Ishikawa (cell line): ENCODE results near the gene CRAMP1.

Source experiments
- CEBPB ChIP-seq: IDR thresholded peaks from 2 replicates; pipeline ENCODE4 v1.6.1; 2012
- CREB1 ChIP-seq: IDR thresholded peaks from 2 replicates; pipeline ENCODE4 v1.6.1; 2012; ENCODE audit warnings: low read depth
- EP300 ChIP-seq: IDR thresholded peaks from 2 replicates; pipeline ENCODE4 v1.6.1; 2012; ENCODE audit warnings: borderline replicate concordance
- FOXM1 ChIP-seq: IDR thresholded peaks from 2 replicates; pipeline ENCODE4 v1.6.1; 2012; ENCODE audit warnings: low read depth, borderline replicate concordance
- MAX ChIP-seq: IDR thresholded peaks from 2 replicates; pipeline ENCODE4 v1.6.1; 2012
- RAD21 ChIP-seq: IDR thresholded peaks from 2 replicates; pipeline ENCODE4 v1.6.1; 2012; ENCODE audit warnings: low read depth
- TAF1 ChIP-seq: IDR thresholded peaks from 2 replicates; pipeline ENCODE4 v1.6.1; 2012; ENCODE audit warnings: low read depth, mild to moderate bottlenecking
- TCF12 ChIP-seq: IDR thresholded peaks from 2 replicates; pipeline ENCODE4 v1.6.1; 2012; ENCODE audit warnings: low read depth
- TEAD4 ChIP-seq: IDR thresholded peaks from 2 replicates; pipeline ENCODE4 v1.6.1; 2012
- YY1 ChIP-seq: IDR thresholded peaks from 2 replicates; pipeline ENCODE4 v1.6.1; 2012; ENCODE audit warnings: low read depth
- TF ChIP-seq, protein P1 (sequence below): IDR thresholded peaks from 2 replicates; pipeline ENCODE4 v1.6.1; 2012; ENCODE audit warnings: low read depth, mild to moderate bottlenecking

DNA sequence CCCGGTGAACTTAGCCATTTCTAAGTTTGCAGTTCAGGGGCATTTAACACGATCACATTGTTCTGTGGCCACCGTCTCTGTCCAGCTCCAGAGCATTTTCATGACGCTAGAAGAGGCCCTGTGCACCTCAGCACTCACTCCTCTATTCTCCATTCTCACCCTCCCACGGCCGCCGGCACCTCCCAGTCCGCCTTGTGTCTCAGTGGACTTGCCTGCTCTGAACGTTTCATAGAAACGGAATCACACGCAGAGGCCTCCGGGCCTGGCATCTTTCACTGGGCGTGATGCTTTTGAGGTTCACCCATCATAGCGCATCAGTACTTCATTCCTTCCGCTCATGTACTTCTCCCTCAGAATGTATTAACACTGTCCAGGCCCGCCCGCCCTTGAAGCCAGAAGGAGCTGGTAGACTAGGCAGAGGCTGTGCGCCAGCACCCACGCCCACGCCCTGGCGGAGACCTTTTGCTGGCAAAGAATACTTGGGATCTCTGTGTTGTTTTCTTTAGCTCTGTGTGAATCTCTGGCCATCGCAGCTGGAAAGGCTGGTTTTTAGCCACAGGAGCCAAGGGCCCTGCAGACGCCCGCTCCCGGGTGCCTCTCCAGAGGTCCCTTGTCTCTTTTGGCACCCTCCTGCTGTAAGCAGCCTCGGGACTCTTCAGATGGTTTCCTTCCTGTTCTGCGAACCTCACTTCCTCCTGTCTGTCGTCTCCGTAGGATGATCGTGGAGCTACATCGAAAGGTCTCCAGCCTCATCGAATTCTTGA lies 42.5 kb downstream of the CRAMP1 start:
- no peak for TF ChIP-seq FOXM1
- TF ChIP-seq MAX = no peak
- TF ChIP-seq, protein P1, sequence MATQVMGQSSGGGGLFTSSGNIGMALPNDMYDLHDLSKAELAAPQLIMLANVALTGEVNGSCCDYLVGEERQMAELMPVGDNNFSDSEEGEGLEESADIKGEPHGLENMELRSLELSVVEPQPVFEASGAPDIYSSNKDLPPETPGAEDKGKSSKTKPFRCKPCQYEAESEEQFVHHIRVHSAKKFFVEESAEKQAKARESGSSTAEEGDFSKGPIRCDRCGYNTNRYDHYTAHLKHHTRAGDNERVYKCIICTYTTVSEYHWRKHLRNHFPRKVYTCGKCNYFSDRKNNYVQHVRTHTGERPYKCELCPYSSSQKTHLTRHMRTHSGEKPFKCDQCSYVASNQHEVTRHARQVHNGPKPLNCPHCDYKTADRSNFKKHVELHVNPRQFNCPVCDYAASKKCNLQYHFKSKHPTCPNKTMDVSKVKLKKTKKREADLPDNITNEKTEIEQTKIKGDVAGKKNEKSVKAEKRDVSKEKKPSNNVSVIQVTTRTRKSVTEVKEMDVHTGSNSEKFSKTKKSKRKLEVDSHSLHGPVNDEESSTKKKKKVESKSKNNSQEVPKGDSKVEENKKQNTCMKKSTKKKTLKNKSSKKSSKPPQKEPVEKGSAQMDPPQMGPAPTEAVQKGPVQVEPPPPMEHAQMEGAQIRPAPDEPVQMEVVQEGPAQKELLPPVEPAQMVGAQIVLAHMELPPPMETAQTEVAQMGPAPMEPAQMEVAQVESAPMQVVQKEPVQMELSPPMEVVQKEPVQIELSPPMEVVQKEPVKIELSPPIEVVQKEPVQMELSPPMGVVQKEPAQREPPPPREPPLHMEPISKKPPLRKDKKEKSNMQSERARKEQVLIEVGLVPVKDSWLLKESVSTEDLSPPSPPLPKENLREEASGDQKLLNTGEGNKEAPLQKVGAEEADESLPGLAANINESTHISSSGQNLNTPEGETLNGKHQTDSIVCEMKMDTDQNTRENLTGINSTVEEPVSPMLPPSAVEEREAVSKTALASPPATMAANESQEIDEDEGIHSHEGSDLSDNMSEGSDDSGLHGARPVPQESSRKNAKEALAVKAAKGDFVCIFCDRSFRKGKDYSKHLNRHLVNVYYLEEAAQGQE = no peak
- TF ChIP-seq EP300 = no peak
- no peak for TF ChIP-seq CEBPB
- TF ChIP-seq YY1 = no peak
- no peak for TF ChIP-seq TCF12
- TF ChIP-seq RAD21 = no peak
- TF ChIP-seq TAF1 = no peak
- TF ChIP-seq TEAD4 = no peak
- no peak for TF ChIP-seq CREB1
